ENCODE results near the gene RNF112.
"Not testable (repeated sequence)": the region's sequence is repeated elsewhere in the genome, so short reads cannot be mapped to it uniquely, and the experiment has no call there.

Gene RNF112

DNA sequence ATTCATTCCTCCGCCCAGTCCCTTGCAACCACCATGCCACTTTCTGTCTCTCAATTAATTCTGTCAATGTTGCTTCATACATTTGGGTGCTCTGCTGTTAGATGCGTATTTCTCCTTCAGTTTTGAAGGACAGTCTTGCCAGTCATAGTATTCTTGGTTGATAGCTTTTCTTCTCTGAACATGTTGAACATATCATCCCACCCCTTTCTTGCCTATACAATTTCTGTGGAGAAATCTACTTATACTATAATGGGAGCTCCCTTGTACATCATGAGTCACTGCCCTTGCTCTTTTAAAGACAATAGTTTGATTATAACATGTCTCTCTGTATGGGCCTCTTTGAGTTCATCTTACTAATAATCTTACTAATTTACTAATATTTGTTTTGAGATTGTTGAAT, 34.1 kb downstream of the RNF112 start:
- TF ChIP-seq, protein P1, sequence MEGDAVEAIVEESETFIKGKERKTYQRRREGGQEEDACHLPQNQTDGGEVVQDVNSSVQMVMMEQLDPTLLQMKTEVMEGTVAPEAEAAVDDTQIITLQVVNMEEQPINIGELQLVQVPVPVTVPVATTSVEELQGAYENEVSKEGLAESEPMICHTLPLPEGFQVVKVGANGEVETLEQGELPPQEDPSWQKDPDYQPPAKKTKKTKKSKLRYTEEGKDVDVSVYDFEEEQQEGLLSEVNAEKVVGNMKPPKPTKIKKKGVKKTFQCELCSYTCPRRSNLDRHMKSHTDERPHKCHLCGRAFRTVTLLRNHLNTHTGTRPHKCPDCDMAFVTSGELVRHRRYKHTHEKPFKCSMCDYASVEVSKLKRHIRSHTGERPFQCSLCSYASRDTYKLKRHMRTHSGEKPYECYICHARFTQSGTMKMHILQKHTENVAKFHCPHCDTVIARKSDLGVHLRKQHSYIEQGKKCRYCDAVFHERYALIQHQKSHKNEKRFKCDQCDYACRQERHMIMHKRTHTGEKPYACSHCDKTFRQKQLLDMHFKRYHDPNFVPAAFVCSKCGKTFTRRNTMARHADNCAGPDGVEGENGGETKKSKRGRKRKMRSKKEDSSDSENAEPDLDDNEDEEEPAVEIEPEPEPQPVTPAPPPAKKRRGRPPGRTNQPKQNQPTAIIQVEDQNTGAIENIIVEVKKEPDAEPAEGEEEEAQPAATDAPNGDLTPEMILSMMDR (IDR thresholded peaks at IDR 0.05; ENCODE audit: low read depth, low read length, missing control alignments): no peak
- in situ Hi-C loops (cut with HindIII; ENCODE audit: low pct_ligation_motif_present, low sequenced_read_pairs): no loop called here
- Histone ChIP-seq H3K27me3 (replicated peaks) (no peaks in the 10 kb centered on the region), H3K27ac (no peak overlapping the region), H3K4me3 (ENCODE audit: low read depth, low read length) (no peak overlapping the region), H3K36me3 (replicated peaks) (no peaks in the 10 kb centered on the region)
- no peak for DNase-seq

DNA sequence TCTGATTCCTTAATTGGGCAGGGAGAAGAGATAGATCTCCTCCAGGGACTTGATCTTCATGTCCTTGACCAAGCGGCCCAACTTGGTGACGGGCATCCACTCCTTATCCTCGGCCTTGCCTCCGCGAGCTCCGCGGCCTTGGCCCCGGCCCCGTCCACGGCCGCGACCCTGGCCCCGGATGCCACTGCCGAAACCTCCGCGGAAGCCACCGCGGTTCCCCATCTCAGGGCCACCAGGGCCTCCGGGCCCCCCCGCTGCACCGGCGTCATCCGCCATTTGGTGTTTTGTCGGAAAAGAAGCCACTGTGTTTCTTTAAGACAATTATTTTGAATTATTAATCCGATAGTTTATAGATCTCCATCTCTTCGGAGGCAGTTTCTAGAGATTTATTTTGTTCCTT, 35.5 kb downstream of the RNF112 start:
- in situ Hi-C loops (cut with HindIII; ENCODE audit: low pct_ligation_motif_present, low sequenced_read_pairs); H3K27me3 ChIP-seq (replicated peaks); H3K4me3 ChIP-seq (ENCODE audit: low read depth, low read length); H3K36me3 ChIP-seq (replicated peaks); H3K27ac ChIP-seq; DNase-seq: not testable (repeated sequence)

DNA sequence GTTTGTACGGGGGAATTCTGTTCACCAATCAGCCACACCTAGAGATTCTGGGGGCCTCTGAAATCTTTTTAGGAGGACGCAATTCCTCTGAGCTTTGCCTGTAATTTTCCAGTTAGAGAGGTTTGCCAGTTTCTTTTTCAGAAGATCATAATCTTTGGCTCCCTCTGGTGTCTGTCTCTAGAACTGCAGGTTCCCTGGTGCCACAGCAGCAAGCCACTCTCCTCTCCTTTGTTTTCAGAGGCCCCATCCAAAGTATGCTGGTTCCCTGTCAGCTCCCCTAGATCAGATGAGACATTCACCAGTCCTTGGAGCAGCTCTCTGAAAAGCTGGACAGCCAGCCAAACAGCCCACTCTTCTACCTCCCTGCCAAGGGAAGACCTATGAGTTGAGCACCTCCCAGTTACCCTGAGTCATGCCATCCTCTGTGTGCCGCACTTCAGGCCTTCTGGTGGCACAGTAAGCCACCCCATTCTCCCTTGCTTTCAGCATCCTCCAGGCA, 36.1 kb downstream of the RNF112 start:
- TF ChIP-seq, protein P1 (IDR thresholded peaks at IDR 0.05; ENCODE audit: low read depth, low read length, missing control alignments): peak; percentile 90
- DNase-seq: peak; percentile 75
- no peak overlapping the region for H3K4me3 ChIP-seq (ENCODE audit: low read depth, low read length)
- H3K27me3 ChIP-seq (replicated peaks): no peaks in the 10 kb centered on the region
- H3K36me3 ChIP-seq (replicated peaks): no peaks in the 10 kb centered on the region
- no peak overlapping the region for H3K27ac ChIP-seq
- in situ Hi-C loops (cut with HindIII; ENCODE audit: low pct_ligation_motif_present, low sequenced_read_pairs): no loop called here

DNA sequence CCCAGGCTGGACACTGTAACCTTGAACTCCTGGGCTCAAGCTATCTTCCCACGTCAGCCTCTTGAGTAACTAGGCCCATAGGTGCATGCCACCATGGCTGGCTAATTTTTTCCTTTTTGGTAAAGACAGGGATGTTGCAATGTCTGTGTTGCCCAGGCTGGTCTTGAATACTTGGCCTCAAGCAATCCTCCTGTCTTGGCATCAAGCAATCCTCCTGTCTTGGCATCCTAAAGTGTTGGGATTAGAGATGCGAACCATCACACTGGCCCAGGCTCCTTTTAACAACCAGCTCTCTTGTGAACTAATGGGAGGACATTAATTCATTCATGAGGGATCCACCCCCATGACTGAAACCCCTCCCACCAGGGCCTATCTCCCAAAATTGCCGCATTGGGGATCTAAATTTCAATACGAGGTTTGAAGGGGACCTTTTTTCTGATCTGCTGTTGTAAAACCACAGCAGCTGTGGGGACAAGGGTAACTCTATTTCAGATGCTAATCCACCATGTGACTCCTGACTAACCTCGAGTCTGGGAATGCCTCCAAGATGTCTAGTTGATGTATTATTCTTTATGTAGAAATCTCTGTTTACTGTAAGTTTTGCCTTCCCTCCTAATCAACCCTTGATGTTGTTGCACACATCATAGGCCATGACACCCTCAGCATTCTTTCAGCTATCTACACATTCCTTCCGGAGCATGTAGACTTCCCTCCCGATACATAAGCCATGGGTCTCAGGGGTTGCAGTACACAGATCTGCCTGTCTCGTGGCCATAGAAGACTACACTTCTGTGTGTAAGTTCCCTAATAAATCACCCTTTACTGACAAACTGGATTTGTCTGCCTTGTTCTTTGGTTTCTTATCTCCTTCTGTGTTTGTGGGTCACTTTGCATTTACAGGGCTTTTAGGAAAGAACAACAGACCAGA, 37.6 kb downstream of the RNF112 start:
- H3K36me3 ChIP-seq (replicated peaks): no peaks in the 10 kb centered on the region
- H3K27me3 ChIP-seq (replicated peaks): no peaks in the 10 kb centered on the region
- H3K27ac ChIP-seq: peak overlapping the region; percentile 79
- TF ChIP-seq, protein P1 (IDR thresholded peaks at IDR 0.05; ENCODE audit: low read depth, low read length, missing control alignments): no peak
- H3K4me3 ChIP-seq (ENCODE audit: low read depth, low read length): no peak overlapping the region
- DNase-seq: peak; percentile 92
- in situ Hi-C loops (cut with HindIII; ENCODE audit: low pct_ligation_motif_present, low sequenced_read_pairs): no loop called here

DNA sequence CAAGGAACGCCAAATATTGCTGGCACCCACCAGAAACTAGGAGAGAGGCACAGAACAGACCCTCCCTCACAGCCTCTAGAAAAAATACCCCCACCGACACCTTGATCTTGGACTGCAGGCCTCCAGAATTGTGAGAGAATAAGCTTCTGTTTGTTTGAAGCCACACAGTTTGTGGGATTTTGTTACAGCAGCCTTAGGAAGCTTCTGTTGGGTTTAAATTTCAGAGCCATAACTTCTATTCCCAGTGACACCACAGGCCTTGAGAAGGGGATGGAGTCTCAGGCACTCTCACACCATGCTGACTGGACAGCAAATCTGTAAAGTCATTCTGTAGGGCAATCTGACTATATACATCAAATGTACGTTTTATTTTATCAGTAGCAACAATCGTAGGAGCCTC, 38.6 kb downstream of the RNF112 start:
- Histone ChIP-seq H3K36me3 (replicated peaks) (no peaks in the 10 kb centered on the region), H3K4me3 (ENCODE audit: low read depth, low read length) (no peak overlapping the region), H3K27ac (no peak overlapping the region), H3K27me3 (replicated peaks) (peaks cover 2% of the 10 kb centered on the region)
- TF ChIP-seq, protein P1 (IDR thresholded peaks at IDR 0.05; ENCODE audit: low read depth, low read length, missing control alignments): no peak
- in situ Hi-C loops (cut with HindIII; ENCODE audit: low pct_ligation_motif_present, low sequenced_read_pairs): no loop called here
- DNase-seq: no peak

DNA sequence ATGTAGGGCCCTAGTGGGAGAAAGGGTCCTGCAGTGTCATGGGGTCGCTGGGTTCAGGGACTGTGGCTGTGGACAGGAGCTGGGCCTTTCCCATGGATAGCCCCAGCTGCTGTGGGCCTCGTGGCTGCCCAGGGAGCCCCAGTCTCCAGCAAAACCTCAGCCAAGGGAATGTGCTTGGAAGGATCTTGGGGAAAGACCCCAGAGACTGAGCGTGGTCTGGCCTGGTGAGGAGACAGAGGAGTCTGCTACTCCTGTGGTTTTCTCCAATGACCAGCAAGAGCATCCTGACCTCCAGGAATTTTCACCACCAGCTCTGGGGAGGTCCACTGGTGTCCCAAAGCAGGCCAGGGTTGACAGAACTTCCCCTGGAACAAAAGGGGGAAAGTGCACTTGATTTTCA, 42.3 kb downstream of the RNF112 start:
- Histone ChIP-seq H3K27ac (no peak overlapping the region), H3K36me3 (replicated peaks) (no peaks in the 10 kb centered on the region), H3K27me3 (replicated peaks) (peaks cover 2% of the 10 kb centered on the region), H3K4me3 (ENCODE audit: low read depth, low read length) (no peak overlapping the region)
- TF ChIP-seq, protein P1 (IDR thresholded peaks at IDR 0.05; ENCODE audit: low read depth, low read length, missing control alignments): no peak
- in situ Hi-C loops (cut with HindIII; ENCODE audit: low pct_ligation_motif_present, low sequenced_read_pairs): no loop called here
- no peak for DNase-seq

Measured in brain microvascular endothelial cell (primary cell).